ENCODE results near the gene SYCP3.
"Not testable (repeated sequence)": the region's sequence is repeated elsewhere in the genome, so short reads cannot be mapped to it uniquely, and the experiment has no call there.

Gene SYCP3

GRCh38 chr12:101759396-101760047 lies 20.3 kb upstream of the SYCP3 start:
- DNase-seq = no peak

- no peak for DNase-seq
Measured at GRCh38 chr12:101750152-101750551, 10.9 kb upstream of the SYCP3 start.

- DNase-seq = no peak
Measured at GRCh38 chr12:101749657-101750056, 10.4 kb upstream of the SYCP3 start.

GRCh38 chr12:101748907-101749306 lies 9.6 kb upstream of the SYCP3 start:
- DNase-seq = no peak

- no peak for DNase-seq
Measured at GRCh38 chr12:101747697-101748096, 8.4 kb upstream of the SYCP3 start.

GRCh38 chr12:101746661-101747060 lies 7.4 kb upstream of the SYCP3 start:
- DNase-seq = no peak

- no peak for DNase-seq
Measured at GRCh38 chr12:101746196-101746595, 6.9 kb upstream of the SYCP3 start.

GRCh38 chr12:101745481-101745880 lies 6.2 kb upstream of the SYCP3 start:
- DNase-seq = no peak

GRCh38 chr12:101743724-101744472 lies 4.6 kb upstream of the SYCP3 start:
- DNase-seq = no peak

GRCh38 chr12:101743242-101743641 lies 4.0 kb upstream of the SYCP3 start:
- no peak for DNase-seq

- no peak for DNase-seq
Measured at GRCh38 chr12:101740980-101741379, 1.7 kb upstream of the SYCP3 start.

GRCh38 chr12:101740566-101740965 lies 1.3 kb upstream of the SYCP3 start:
- no peak for DNase-seq

GRCh38 chr12:101737476-101737875 lies 1.8 kb downstream of the SYCP3 start:
- no peak for DNase-seq

- DNase-seq = not testable (repeated sequence)
Measured at GRCh38 chr12:101734482-101734881, 4.8 kb downstream of the SYCP3 start.

- DNase-seq = no peak
Measured at GRCh38 chr12:101733166-101733565, 6.1 kb downstream of the SYCP3 start.

- no peak for DNase-seq
Measured at GRCh38 chr12:101732318-101732717, 6.9 kb downstream of the SYCP3 start.

GRCh38 chr12:101729842-101730241 lies 9.4 kb downstream of the SYCP3 start:
- no peak for DNase-seq

GRCh38 chr12:101727098-101727497 lies 12.2 kb downstream of the SYCP3 start:
- DNase-seq = no peak

- no peak for DNase-seq
Measured at GRCh38 chr12:101722392-101722791, 16.9 kb downstream of the SYCP3 start.

GRCh38 chr12:101720118-101720517 lies 19.1 kb downstream of the SYCP3 start:
- no peak for DNase-seq

GRCh38 chr12:101719566-101719965 lies 19.7 kb downstream of the SYCP3 start:
- no peak for DNase-seq

- no peak for DNase-seq
Measured at GRCh38 chr12:101714877-101715444, 24.3 kb downstream of the SYCP3 start.

- DNase-seq = no peak
Measured at GRCh38 chr12:101713930-101714329, 25.3 kb downstream of the SYCP3 start.

- DNase-seq = no peak
Measured at GRCh38 chr12:101713059-101713682, 26.1 kb downstream of the SYCP3 start.

Measured in NCI-H2107 (cell line).